ENCODE data around the gene TMEM139. TPM values are rescaled to one million over a fixed set of nuclear protein-coding genes. Genes with fewer than 3 reads are reported as not detected.

Gene TMEM139
- total RNA-seq, 6 experiments from 2014 or later = 0.25 TPM; not detected in 5

GRCh38 chr7:143305423-143306070, 20.8 kb downstream of the TMEM139 start:
- peak; percentile 82 for TF ChIP-seq CTCF (IDR thresholded peaks at IDR 0.05)
- Mint-ChIP-seq H3K4me3 (no peak overlapping the region), H3K36me3 (ENCODE audit: low read depth) (peaks cover 62% of the 10 kb centered on the region), H3K9me3 (no peaks in the 10 kb centered on the region), H3K27ac (no peak overlapping the region), H3K4me1 (ENCODE audit: low read depth) (peaks cover 12% of the 10 kb centered on the region), H3K27me3 (ENCODE audit: insufficient read depth) (no peaks in the 10 kb centered on the region; the same call in 1 of the 2 replicates)
- no peak for DNase-seq

GRCh38 chr7:143308632-143309031, 23.9 kb downstream of the TMEM139 start:
- Mint-ChIP-seq H3K36me3 (ENCODE audit: low read depth) (peaks cover 40% of the 10 kb centered on the region), H3K9me3 (no peaks in the 10 kb centered on the region), H3K27ac (no peak overlapping the region), H3K27me3 (ENCODE audit: insufficient read depth) (no peaks in the 10 kb centered on the region; the same call in 1 of the 2 replicates), H3K4me3 (no peak overlapping the region), H3K4me1 (ENCODE audit: low read depth) (no peaks in the 10 kb centered on the region)
- no peak for DNase-seq
- no peak for TF ChIP-seq CTCF (IDR thresholded peaks at IDR 0.05)

- Mint-ChIP-seq H3K4me1 (ENCODE audit: low read depth) (no peaks in the 10 kb centered on the region), H3K27ac (no peak overlapping the region), H3K4me3 (no peak overlapping the region), H3K36me3 (ENCODE audit: low read depth) (no peaks in the 10 kb centered on the region), H3K27me3 (ENCODE audit: insufficient read depth) (peaks cover 11% of the 10 kb centered on the region), H3K9me3 (no peaks in the 10 kb centered on the region)
- DNase-seq = no peak
- no peak for TF ChIP-seq CTCF (IDR thresholded peaks at IDR 0.05)
Observed at GRCh38 chr7:143314127-143314526, 29.4 kb downstream of the TMEM139 start.

- H3K4me3 Mint-ChIP-seq = no peak within 1 kb of the TSS
- no peaks in the 10 kb centered on the region for H3K9me3 Mint-ChIP-seq
- no peak for TF ChIP-seq CTCF (IDR thresholded peaks at IDR 0.05)
- H3K27ac Mint-ChIP-seq = no peak within 1 kb of the TSS
- H3K27me3 Mint-ChIP-seq (ENCODE audit: insufficient read depth) = peaks cover 17% of the 10 kb centered on the region
- no peaks in the 10 kb centered on the region for H3K4me1 Mint-ChIP-seq (ENCODE audit: low read depth)
- H3K36me3 Mint-ChIP-seq (ENCODE audit: low read depth) = no peaks in the 10 kb centered on the region
- DNase-seq = no peak
Observed at GRCh38 chr7:143315776-143316175, 31.0 kb downstream of the TMEM139 start, which contains the start of gene CLCN1. Gene CLCN1 (plus strand): TSS chr7:143316111. CDS start chr7:143316213, 102 bp downstream.

- TF ChIP-seq CTCF (IDR thresholded peaks at IDR 0.05) = no peak
- no peak overlapping the region for H3K27ac Mint-ChIP-seq
- H3K27me3 Mint-ChIP-seq (ENCODE audit: insufficient read depth) = peaks cover 17% of the 10 kb centered on the region
- H3K9me3 Mint-ChIP-seq = no peaks in the 10 kb centered on the region
- no peak for DNase-seq
- H3K4me1 Mint-ChIP-seq (ENCODE audit: low read depth) = no peaks in the 10 kb centered on the region
- no peak overlapping the region for H3K4me3 Mint-ChIP-seq
- no peaks in the 10 kb centered on the region for H3K36me3 Mint-ChIP-seq (ENCODE audit: low read depth)
Observed at GRCh38 chr7:143316492-143316891, 31.7 kb downstream of the TMEM139 start.
